AG08395 (cell line): Measurements from ENCODE around the gene ATP6V0A4.
"Not testable (repeated sequence)": the region's sequence is repeated elsewhere in the genome, so short reads cannot be mapped to it uniquely, and the experiment has no call there.

Experiments
- DNase-seq: peaks from one replicate; pipeline ENCODE4 v3.0.0; 2012; ENCODE audit warnings: mixed read lengths, low spot score

The ATP6V0A4 gene

DNA sequence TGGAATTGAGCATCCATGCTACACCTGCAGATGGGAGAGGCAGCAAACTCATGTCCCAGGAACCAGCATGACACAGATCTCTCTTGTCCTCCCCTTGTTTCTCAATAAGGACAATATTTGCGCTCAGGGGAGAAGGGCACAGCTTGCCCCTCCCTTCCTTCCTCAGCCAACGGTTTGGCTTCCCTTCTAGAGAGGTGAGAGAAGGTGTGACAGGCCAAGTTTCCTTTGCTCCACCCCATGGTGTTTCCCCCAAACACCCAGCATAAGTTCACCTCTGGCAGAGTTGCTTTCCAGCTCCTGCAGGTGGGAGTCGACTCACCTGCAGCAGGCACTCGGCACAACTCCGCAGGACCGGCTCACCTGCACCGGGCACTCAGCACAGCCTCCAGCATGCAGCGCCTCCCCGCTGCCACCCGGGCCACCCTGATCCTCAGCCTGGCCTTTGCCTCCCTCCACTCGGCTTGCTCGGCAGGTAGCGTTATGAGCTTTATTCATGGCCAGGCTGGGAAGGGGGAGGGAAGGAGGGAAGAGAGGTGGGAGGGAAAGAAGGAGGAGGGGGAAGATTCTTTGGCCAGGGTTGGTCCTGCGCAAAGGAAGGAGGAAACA is at the start of gene ATP6V0A4, which contains the start of gene TMEM213:
ATP6V0A4 (minus strand) TSS at position 482 of the 606 bp plus-strand sequence. CDS start 26,949 bp downstream, outside the sequence.
TMEM213 (plus strand) TSS at position 280 of the 606 bp plus-strand sequence; CDS start at position 391, 111 bp downstream.
- DNase-seq = no peak

DNA sequence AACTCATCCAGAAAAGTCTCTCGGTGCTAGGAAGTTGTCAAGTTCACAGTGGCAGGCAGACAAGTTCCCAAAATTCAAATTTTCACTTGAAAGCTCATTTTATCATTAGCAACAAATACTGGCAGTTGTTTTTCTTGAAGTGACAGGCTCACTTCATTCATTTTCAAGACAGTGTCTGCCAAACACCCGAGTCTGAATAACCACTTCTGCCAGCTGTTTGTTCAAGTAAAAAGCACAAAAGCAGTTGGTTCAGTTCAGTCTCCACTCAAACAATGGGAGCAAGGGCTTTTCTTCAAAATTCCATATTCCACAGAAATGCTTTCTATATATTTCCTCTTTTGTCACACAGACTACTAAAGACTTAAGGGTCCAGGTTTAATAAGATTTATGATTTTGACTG is 47.7 kb upstream of the ATP6V0A4 start:
- DNase-seq = no peak

- DNase-seq = no peak
Observed at GRCh38 chr7:138843632-138844580, 45.9 kb upstream of the ATP6V0A4 start.

GRCh38 chr7:138842111-138842510 is 44.1 kb upstream of the ATP6V0A4 start:
- peak; percentile 72 for DNase-seq

GRCh38 chr7:138838166-138838565 is 40.2 kb upstream of the ATP6V0A4 start:
- no peak for DNase-seq

GRCh38 chr7:138837627-138838026 is 39.6 kb upstream of the ATP6V0A4 start:
- no peak for DNase-seq

- DNase-seq = no peak
Observed at GRCh38 chr7:138835087-138835486, 37.1 kb upstream of the ATP6V0A4 start.

DNA sequence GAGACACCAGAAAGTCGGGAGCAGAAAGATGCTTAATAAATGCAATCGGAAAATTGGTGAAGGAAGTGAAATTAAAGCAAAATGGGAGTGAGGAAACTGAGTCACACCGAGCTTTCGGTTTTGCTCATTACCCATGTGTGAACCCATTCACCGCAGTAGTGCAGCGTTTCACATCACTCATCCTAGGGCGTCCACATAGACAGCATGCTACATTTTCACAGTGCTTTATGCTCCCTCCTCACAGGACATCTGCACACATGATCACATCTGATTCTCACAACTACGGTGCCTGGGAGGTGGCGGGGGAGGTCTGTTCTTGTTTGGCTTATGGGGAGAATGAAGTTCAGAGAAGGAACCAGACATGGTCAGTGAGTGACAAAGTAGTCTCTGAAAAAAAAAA is 36.6 kb upstream of the ATP6V0A4 start:
- no peak for DNase-seq

DNA sequence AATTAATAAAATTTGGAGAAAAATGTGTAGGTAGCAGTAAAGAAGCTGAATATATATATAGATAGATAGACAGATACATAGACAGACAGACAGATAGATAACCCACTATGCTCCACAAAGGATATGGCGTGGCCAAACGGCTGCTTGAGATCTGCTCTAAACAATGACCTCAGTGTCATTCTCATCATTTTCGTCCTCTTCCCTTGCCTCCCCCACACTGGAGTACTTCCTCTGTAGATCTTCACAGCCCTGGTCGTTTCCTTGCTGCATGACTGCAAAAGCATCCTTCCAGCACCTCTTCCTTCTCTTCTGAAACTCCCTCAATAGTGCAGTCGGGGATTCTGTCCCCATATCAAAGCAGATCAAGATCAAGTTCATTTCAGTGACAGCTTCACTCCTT is 35.6 kb upstream of the ATP6V0A4 start:
- no peak for DNase-seq

DNA sequence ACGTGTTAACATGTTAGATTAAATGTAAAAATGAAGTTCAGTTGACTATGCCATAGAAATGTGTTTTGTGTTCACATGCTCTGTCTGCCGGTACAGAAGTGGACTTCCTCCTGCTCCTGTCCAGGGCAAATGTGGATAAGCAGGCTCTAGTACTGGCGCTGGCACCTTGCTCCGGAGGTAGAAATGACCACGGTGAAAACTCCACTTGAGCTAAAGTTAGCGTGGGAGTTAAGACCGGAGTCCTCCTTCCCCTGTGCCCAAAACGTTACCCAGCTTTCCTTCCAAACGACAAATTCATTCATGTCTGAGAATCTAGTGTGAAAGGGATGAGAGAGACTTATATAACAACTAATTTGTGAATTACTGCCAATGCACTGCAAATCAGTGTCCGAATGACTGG is 35.0 kb upstream of the ATP6V0A4 start:
- no peak for DNase-seq

- DNase-seq = no peak
Observed at GRCh38 chr7:138829335-138829734, 31.3 kb upstream of the ATP6V0A4 start.

GRCh38 chr7:138828302-138828701 is 30.3 kb upstream of the ATP6V0A4 start:
- DNase-seq = no peak

- DNase-seq = no peak
Observed at GRCh38 chr7:138825049-138825721, 27.2 kb upstream of the ATP6V0A4 start.

GRCh38 chr7:138822867-138823535 is 25.0 kb upstream of the ATP6V0A4 start:
- DNase-seq = no peak

DNA sequence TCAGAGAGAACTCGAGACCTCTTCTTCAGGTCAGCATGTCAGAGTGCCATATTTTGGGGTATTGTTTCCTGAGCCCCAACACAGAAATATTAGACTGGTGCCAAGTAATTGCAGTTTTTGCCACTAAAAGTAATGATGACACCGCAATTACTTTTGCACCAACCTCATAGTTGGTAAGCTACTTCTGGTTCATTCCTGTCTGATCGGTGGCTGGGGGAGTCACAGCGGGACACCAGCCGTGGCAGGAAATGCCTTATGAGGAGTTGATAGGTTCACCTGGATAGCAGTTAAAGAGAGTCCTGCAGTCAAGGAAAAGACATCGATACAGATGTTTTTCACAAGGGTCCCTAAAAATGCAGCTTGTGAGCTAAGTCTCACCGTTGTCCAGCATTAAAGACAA is 23.9 kb upstream of the ATP6V0A4 start:
- no peak for DNase-seq

DNA sequence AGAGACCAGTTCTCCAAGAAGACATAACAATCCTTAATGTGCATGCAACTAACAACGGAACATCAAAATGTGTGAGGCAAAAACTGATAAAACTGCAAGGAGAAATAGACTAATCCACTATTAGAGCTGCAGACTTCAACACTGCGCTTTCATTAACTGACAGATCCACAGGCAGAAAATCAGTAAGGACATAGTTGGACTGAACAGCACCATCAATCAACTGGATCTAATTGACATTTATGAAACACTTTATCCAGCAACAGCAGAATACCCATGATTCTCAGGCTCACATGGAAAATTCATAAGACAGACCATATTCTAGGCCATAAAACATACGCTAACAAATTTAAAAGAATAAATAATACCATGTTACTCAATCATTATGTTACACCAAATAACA is 21.6 kb upstream of the ATP6V0A4 start:
- no peak for DNase-seq

DNA sequence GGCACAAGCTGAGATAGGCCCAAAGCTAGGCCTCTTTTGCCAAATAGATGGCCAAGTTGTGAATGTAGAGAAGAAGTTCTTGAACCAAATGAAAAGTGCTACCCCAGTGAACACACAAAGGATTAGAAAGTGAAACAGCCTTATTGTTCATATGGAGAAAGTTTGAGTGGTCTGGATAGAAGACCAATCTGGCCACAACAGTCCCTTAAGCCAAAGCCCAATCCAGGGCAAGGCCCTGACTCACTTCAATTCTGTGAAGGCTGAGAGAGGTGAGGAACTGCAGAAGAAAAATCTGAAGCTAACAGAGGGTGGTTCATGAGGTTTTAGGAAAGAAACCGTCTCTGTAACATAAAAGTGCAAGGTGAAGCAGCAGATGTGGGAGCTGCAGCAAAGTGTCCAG is 18.7 kb upstream of the ATP6V0A4 start:
- no peak for DNase-seq

DNA sequence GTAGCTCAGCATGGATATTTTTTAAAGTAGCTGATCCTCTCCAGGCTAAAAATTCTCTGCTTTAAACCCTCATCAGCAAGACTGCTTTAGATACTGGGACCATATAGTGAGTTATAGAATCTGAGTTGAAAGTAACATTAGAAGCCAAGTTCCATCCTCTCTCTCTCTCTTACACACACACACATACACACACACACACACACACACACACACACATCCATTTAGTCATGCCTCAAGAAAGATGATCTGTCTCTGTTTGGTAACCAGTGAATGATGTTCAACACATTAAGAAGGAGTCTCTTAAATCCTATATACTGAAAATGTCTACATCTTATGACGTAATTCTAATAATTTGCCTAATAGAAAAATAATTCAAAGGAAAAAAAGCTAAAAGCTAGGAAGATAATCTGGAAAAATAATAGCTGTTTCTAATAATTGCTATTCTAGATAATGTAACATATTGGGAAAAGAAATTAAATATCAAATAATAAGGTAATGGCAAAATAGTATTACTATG is 16.9 kb upstream of the ATP6V0A4 start:
- DNase-seq = no peak

GRCh38 chr7:138813945-138814344 is 15.9 kb upstream of the ATP6V0A4 start:
- DNase-seq = no peak

- not testable (repeated sequence) for DNase-seq
Observed at GRCh38 chr7:138811327-138811726, 13.3 kb upstream of the ATP6V0A4 start.

GRCh38 chr7:138809346-138809745 is 11.3 kb upstream of the ATP6V0A4 start:
- DNase-seq = no peak

DNA sequence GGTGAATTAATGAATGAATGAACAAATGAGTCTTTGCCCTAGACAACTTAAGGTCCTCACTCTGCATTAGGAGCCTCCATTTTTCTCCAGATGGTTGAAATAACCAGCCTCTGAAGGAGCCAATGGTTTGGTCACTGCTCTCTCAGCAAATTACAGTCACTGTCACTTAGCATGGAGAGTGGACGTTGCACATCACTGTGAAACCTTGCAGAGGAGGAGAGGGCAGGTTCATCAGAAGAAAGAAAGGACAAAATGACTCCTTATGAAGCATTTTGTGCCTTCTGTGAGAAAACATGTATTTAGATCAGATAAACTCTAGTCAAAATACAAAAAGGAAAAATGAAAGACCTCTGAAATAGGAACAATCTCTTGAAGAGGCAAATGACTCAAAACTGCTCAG is 6.6 kb upstream of the ATP6V0A4 start:
- no peak for DNase-seq
